Thyroid gland (tissue), 4 donors: ENCODE measurements around the gene RSRC1.

Source experiments
- CTCF ChIP-seq, 6 experiments: fragments of 200-600 bp in 3 of 6; fragments of 450-650 bp in 3 of 6; sonication (generic) in 3 of 6; IDR thresholded peaks; one replicate each; pipeline ENCODE4 v1.5.1; 2016 to 2019; ENCODE audit warnings: antibody characterized with exemption in 6 of 6, mild to moderate bottlenecking in 2 of 6, inconsistent platforms in 1 of 6, moderate library complexity in 1 of 6
- POLR2A ChIP-seq, 2 donors: fragments of 450-650 bp; IDR thresholded peaks; one replicate each; pipeline ENCODE4 v1.6.1; 2017; ENCODE audit warnings: antibody characterized with exemption in 2 of 2, mild to moderate bottlenecking in 2 of 2, moderate library complexity in 1 of 2

- TF ChIP-seq CTCF (IDR thresholded peaks at IDR 0.05) (no peak), POLR2A (IDR thresholded peaks at IDR 0.05) (no peak)
These were observed 111.5 kb downstream of the RSRC1 start for GRCh38 chr3:158221426-158221825.
